CD4-positive, alpha-beta T cell treated with Interleukin-1 beta for 1 hour (primary cell): ENCODE measurements around the gene PPP1R37.

Source experiments
- DNase-seq, 2 donors: peaks; one replicate each; pipeline ENCODE4 v3.0.0-alpha.2; 2020 to 2022

PPP1R37 gene

GRCh38 chr19:45118106-45118505, 25.1 kb downstream of the PPP1R37 start:
- DNase-seq: no peak

GRCh38 chr19:45118591-45119355, 25.8 kb downstream of the PPP1R37 start:
- peak in 1 of 2 donors; percentile 14 for DNase-seq

- DNase-seq: no peak
These were observed 26.6 kb downstream of the PPP1R37 start for GRCh38 chr19:45119582-45119981.

- no peak for DNase-seq
These were observed 28.9 kb downstream of the PPP1R37 start for GRCh38 chr19:45121827-45122345.

GRCh38 chr19:45122832-45123231, 29.9 kb downstream of the PPP1R37 start:
- DNase-seq: no peak

- DNase-seq: no peak
These were observed 30.5 kb downstream of the PPP1R37 start for GRCh38 chr19:45123440-45123850.

GRCh38 chr19:45124021-45124420, 31.0 kb downstream of the PPP1R37 start:
- no peak for DNase-seq

GRCh38 chr19:45125360-45125759, 32.4 kb downstream of the PPP1R37 start:
- DNase-seq: no peak

- peak; percentile 60 to 66 for DNase-seq
These were observed 33.1 kb downstream of the PPP1R37 start for GRCh38 chr19:45125975-45126493.

GRCh38 chr19:45126654-45127053, 33.7 kb downstream of the PPP1R37 start:
- no peak for DNase-seq

GRCh38 chr19:45128146-45128545, 35.2 kb downstream of the PPP1R37 start:
- no peak for DNase-seq

GRCh38 chr19:45128806-45129205, 35.8 kb downstream of the PPP1R37 start:
- DNase-seq: no peak

GRCh38 chr19:45130236-45130635, 37.3 kb downstream of the PPP1R37 start:
- no peak for DNase-seq

- DNase-seq: no peak
These were observed 38.1 kb downstream of the PPP1R37 start for GRCh38 chr19:45130888-45131615.

- DNase-seq: no peak
These were observed 40.7 kb downstream of the PPP1R37 start for GRCh38 chr19:45133661-45134060.

- no peak for DNase-seq
These were observed 42.4 kb downstream of the PPP1R37 start for GRCh38 chr19:45135176-45135885.

GRCh38 chr19:45136507-45137178, 43.7 kb downstream of the PPP1R37 start:
- no peak for DNase-seq

GRCh38 chr19:45137179-45137761, 44.3 kb downstream of the PPP1R37 start:
- DNase-seq: no peak

GRCh38 chr19:45138303-45138751, 45.3 kb downstream of the PPP1R37 start:
- DNase-seq: no peak

- no peak for DNase-seq
These were observed 46.5 kb downstream of the PPP1R37 start for GRCh38 chr19:45139286-45140143.

GRCh38 chr19:45140144-45140503, 47.1 kb downstream of the PPP1R37 start:
- no peak for DNase-seq
